ENCODE measurements around the gene ACTL6A.

DNA sequence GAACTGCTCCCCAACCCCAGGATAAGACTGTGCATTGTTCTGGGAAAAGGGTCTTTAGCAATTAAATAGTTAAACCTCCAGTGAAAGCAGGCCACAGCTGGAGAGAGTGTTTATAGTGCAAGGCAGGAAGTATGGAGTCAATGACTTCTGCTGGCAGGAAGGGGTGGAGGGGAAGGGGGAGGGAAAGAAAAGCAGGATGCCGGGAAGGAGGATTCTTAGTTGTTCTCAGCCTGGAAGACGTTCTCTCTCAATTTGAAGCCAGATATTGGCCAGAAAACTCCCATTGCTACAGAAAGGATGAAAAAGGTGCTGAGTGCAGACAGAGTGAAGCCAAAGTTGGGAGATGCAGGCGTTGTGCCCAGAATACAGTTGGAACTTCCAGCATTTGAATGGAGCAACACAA, 35.7 kb upstream of the ACTL6A start:
- TF ChIP-seq CTCF (IDR thresholded peaks at IDR 0.05) (no peak), POLR2A (IDR thresholded peaks at IDR 0.05) (no peak)

All from testis (tissue), 2 donors.